Measurements from ENCODE around the gene FAM168A. TPM values are rescaled to one million over a fixed set of nuclear protein-coding genes. Genes with fewer than 3 reads are reported as not detected.
A peak's percentile ranks its signal among the peaks of the same experiment; 100 is the strongest.

Gene FAM168A
- total and polyA plus RNA-seq, 9 of the 15 experiments (the other 6 are each of a cell fraction or from before 2014, with no cell fraction given): 0.44 to 7.2 (median 2.9) TPM

- TF ChIP-seq BRCA1 (IDR thresholded peaks at IDR 0.05): no peak
- no peak for TF ChIP-seq BRCA1 (CRISPR knock-in tag; IDR thresholded peaks at IDR 0.05)
- no peak for TF ChIP-seq CBX1 (IDR thresholded peaks at IDR 0.05; ENCODE audit: low read depth)
- no peak for TF ChIP-seq PHB (CRISPR knock-in tag; IDR thresholded peaks at IDR 0.05)
- TF ChIP-seq CHCHD3 (CRISPR knock-in tag; IDR thresholded peaks at IDR 0.05): no peak
- 0 out of 2 replicates have a peak, but pooled peaks have one; percentile 41 for TF ChIP-seq ZBTB9 (CRISPR knock-in tag; IDR thresholded peaks at IDR 0.05)
- TF ChIP-seq ID3 (CRISPR knock-in tag; IDR thresholded peaks at IDR 0.05): no peak
- peak; percentile 44; the same call in 1 of the 2 replicates for TF ChIP-seq ID3 (tag; IDR thresholded peaks at IDR 0.05)
- TF ChIP-seq E2F3 (CRISPR knock-in tag; IDR thresholded peaks at IDR 0.05): peak; percentile 81
- TF ChIP-seq FOXO4 (CRISPR knock-in tag; IDR thresholded peaks at IDR 0.05): 0 out of 2 replicates have a peak, but pooled peaks have one; percentile 78
- TF ChIP-seq ZNF311 (CRISPR knock-in tag; IDR thresholded peaks at IDR 0.05): peak; percentile 65; the same call in 1 of the 2 replicates
- TF ChIP-seq GMEB1 (CRISPR knock-in tag; IDR thresholded peaks at IDR 0.05): 0 out of 2 replicates have a peak, but pooled peaks have one; percentile 36
- no peak for TF ChIP-seq CHD4 (IDR thresholded peaks at IDR 0.05; ENCODE audit: insufficient read depth, insufficient replicate concordance, low read depth, low read length, poor library complexity, severe bottlenecking)
- TF ChIP-seq SMAD4 (CRISPR knock-in tag; conservative IDR thresholded peaks at IDR 0.05): peak; percentile 56; the same call in 1 of the 2 replicates
- no peak for TF ChIP-seq TRIM28 (IDR thresholded peaks at IDR 0.05)
- TF ChIP-seq ZBTB11 (CRISPR knock-in tag; IDR thresholded peaks at IDR 0.05): peak in 1 of 3 experiments; percentile 53; a peak in 2 of 6 replicates
- TF ChIP-seq RBM34 (IDR thresholded peaks at IDR 0.05; ENCODE audit: borderline replicate concordance, insufficient read depth, low read length): no peak
- TF ChIP-seq KAT8 (IDR thresholded peaks at IDR 0.05; ENCODE audit: low read depth): no peak
- TF ChIP-seq FOXA3 (CRISPR knock-in tag; conservative IDR thresholded peaks at IDR 0.05 in 1 of 2, IDR thresholded peaks at IDR 0.05 in 1 of 2): no peak
- TF ChIP-seq PYGO2 (tag; IDR thresholded peaks at IDR 0.05): 0 out of 2 replicates have a peak, but pooled peaks have one; percentile 58
- TF ChIP-seq ZNF354B (CRISPR knock-in tag; IDR thresholded peaks at IDR 0.05): peak; percentile 57; the same call in 1 of the 2 replicates
Measured at GRCh38 chr11:73528013-73528412, 69.9 kb downstream of the FAM168A start (continued).
